ENCODE measurements around the gene AGBL4.

DNA sequence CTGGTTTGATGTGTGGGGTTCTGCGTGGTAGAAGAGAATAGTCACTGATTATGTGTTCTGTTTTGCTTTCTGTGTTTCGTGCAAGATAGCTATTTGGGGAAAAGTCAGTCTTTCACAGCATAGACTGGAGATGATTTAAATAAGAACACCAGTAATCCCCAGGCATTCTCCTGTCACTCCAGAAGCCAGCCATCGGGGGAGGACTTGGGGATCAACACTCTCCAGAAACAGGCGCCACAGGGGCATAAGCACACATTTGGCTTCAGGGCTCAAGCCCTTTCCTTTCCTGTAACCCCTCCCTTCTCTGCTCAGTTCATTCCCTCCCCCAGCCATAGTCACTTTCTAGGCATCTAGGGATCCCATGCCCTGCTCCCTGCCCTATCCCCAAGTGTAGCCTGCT, 1149.8 kb downstream of the AGBL4 start:
- no peak for TF ChIP-seq REST (IDR thresholded peaks at IDR 0.05; ENCODE audit: insufficient read depth in 1 of 2, low read depth in 2 of 2, low read length in 2 of 2)
- TF ChIP-seq TAF1 (IDR thresholded peaks at IDR 0.05; ENCODE audit: borderline replicate concordance, insufficient read depth, low read length): no peak
- TF ChIP-seq POLR2AphosphoS5 (IDR thresholded peaks at IDR 0.05; ENCODE audit: low read depth, low read length): no peak
- TF ChIP-seq FOXP2 (optimal IDR thresholded peaks at IDR 0.05; ENCODE audit: borderline replicate concordance, extremely low read depth, extremely low read length, insufficient read depth): no peak
- TF ChIP-seq SIN3A (IDR thresholded peaks at IDR 0.05; ENCODE audit: borderline replicate concordance, insufficient read depth, low read length): no peak
